Measurements from ENCODE around the gene UQCRQ.

- TF ChIP-seq CTCF (IDR thresholded peaks at IDR 0.05), result no peak
- no peak for TF ChIP-seq POLR2A (IDR thresholded peaks at IDR 0.05)
These were observed 41.2 kb upstream of the UQCRQ start for GRCh38 chr5:132825033-132825833.

All from testis (tissue), 2 donors.